Measurements from ENCODE around the gene HEXIM2. TPM values are rescaled to one million over a fixed set of nuclear protein-coding genes. Genes with fewer than 3 reads are reported as not detected.

HEXIM2 gene
- total and polyA plus RNA-seq, 4 donors = 4.3 to 10.6 (median 7.1) TPM

GRCh38 chr17:45172541-45173286 lies 11.0 kb downstream of the HEXIM2 start:
- no peak for TF ChIP-seq CTCF (IDR thresholded peaks at IDR 0.05; ENCODE audit: control extremely low read depth, extremely low read depth)
- DNase-seq (peak; percentile 86 to 91 (median 90)), ATAC-seq (ENCODE audit: insufficient read depth, low FRiP score) (peak; percentile 70)
- Histone ChIP-seq H3K9me3 (ENCODE audit: control insufficient read depth in 4 of 4, insufficient read depth in 3 of 4, low read length in 3 of 4) (no peaks in the 10 kb centered on the region), H3K36me3 (ENCODE audit: control insufficient read depth in 4 of 4, insufficient read depth in 4 of 4, low read length in 4 of 4) (peaks cover 0 to 7% (median 5%) of the 10 kb centered on the region in 4 donors), H3K27ac (ENCODE audit: low read depth in 1 of 2, low read length in 1 of 2) (peak overlapping the region; percentile 73 to 86), H3K9ac (ENCODE audit: insufficient read depth in 1 of 2, low read length in 2 of 2) (no peak overlapping the region), H3K4me3 (no peak overlapping the region), H3K4me1 (ENCODE audit: control insufficient read depth in 5 of 5, insufficient read depth in 5 of 5, low read length in 5 of 5) (peaks cover 3 to 29% (median 15%) of the 10 kb centered on the region in 5 donors), H3K27me3 (ENCODE audit: control insufficient read depth in 3 of 3, insufficient read depth in 3 of 3, low read length in 2 of 3) (no peaks in the 10 kb centered on the region)
- WGBS, 2 donors = 14 to 22% methylated on average over 8 to 10 of the region's 10 CpGs

- H3K9ac ChIP-seq (ENCODE audit: insufficient read depth in 1 of 2, low read length in 2 of 2) = no peak overlapping the region
- DNase-seq (no peak), ATAC-seq (ENCODE audit: insufficient read depth, low FRiP score) (no peak)
- H3K9me3 ChIP-seq (ENCODE audit: control insufficient read depth in 4 of 4, insufficient read depth in 3 of 4, low read length in 3 of 4) = no peaks in the 10 kb centered on the region
- no peak for TF ChIP-seq CTCF (IDR thresholded peaks at IDR 0.05; ENCODE audit: control extremely low read depth, extremely low read depth)
- H3K4me1 ChIP-seq (ENCODE audit: control insufficient read depth in 5 of 5, insufficient read depth in 5 of 5, low read length in 5 of 5) = peaks cover 1 to 26% (median 15%) of the 10 kb centered on the region in 5 donors
- WGBS, 2 donors = 81 to 88% methylated on average over 3 of the region's 3 CpGs
- H3K4me3 ChIP-seq = no peak overlapping the region
- no peaks in the 10 kb centered on the region for H3K36me3 ChIP-seq (ENCODE audit: control insufficient read depth in 4 of 4, insufficient read depth in 4 of 4, low read length in 4 of 4)
- H3K27me3 ChIP-seq (ENCODE audit: control insufficient read depth in 3 of 3, insufficient read depth in 3 of 3, low read length in 2 of 3) = no peaks in the 10 kb centered on the region
- no peak overlapping the region for H3K27ac ChIP-seq (ENCODE audit: low read depth in 1 of 2, low read length in 1 of 2)
Observed at GRCh38 chr17:45175759-45176115, 14.1 kb downstream of the HEXIM2 start.

DNA sequence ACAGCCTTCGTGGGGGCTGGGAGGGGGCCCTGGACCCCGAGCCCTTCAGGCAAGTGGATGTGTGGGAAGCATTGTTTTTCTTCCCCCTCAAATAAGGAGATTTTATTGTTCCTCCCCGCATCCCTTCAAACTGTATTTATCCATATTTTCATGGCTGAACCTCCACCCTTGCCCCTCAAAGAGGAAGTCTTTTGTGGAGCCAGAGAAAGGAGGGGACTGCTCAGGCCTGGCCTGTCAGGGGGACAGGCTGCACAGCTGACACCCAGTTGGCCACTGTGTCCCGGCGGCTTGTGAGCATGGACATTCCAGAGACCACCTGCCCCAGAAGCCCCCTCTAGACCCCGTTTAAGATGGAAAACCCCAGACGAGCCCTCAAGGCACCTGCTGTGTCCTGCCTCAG lies 15.9 kb downstream of the HEXIM2 start:
- TF ChIP-seq CTCF (IDR thresholded peaks at IDR 0.05; ENCODE audit: control extremely low read depth, extremely low read depth) = no peak
- DNase-seq (no peak), ATAC-seq (ENCODE audit: insufficient read depth, low FRiP score) (no peak)
- WGBS, 2 donors = 87 to 89% methylated on average over 7 of the region's 7 CpGs
- no peak overlapping the region for H3K9ac ChIP-seq (ENCODE audit: insufficient read depth in 1 of 2, low read length in 2 of 2)
- H3K27ac ChIP-seq (ENCODE audit: low read depth in 1 of 2, low read length in 1 of 2) = no peak overlapping the region
- no peak overlapping the region for H3K4me3 ChIP-seq
- H3K27me3 ChIP-seq (ENCODE audit: control insufficient read depth in 3 of 3, insufficient read depth in 3 of 3, low read length in 2 of 3) = no peaks in the 10 kb centered on the region
- no peaks in the 10 kb centered on the region for H3K9me3 ChIP-seq (ENCODE audit: control insufficient read depth in 4 of 4, insufficient read depth in 3 of 4, low read length in 3 of 4)
- H3K36me3 ChIP-seq (ENCODE audit: control insufficient read depth in 4 of 4, insufficient read depth in 4 of 4, low read length in 4 of 4) = no peaks in the 10 kb centered on the region
- H3K4me1 ChIP-seq (ENCODE audit: control insufficient read depth in 5 of 5, insufficient read depth in 5 of 5, low read length in 5 of 5) = peaks cover 0 to 8% (median 6%) of the 10 kb centered on the region in 5 donors

Measured in lung (tissue), 12 donors.